Fibroblast of mammary gland (primary cell): ENCODE data around the gene DHRSX.

Experiments
- DNase-seq: peaks from one replicate; pipeline ENCODE4 v3.0.0-alpha.2; 2010; ENCODE audit warnings: low read depth
- H3K4me3 ChIP-seq: 2 replicates; pipeline ENCODE4 v1.5.1; 2011; ENCODE audit warnings: low read depth, mild to moderate bottlenecking, low read length, moderate library complexity; ENCODE audit not compliant: control insufficient read depth
- CTCF ChIP-seq: conservative IDR thresholded peaks from 2 replicates; pipeline ENCODE4 v1.5.1; 2011; ENCODE audit warnings: low read depth, low read length, inconsistent platforms; ENCODE audit not compliant: control insufficient read depth, insufficient read depth

DHRSX gene

GRCh38 chrX:2449135-2449886 lies 51.5 kb downstream of the DHRSX start:
- no peak for TF ChIP-seq CTCF
- no peak for DNase-seq
- no peak overlapping the region for H3K4me3 ChIP-seq

GRCh38 chrX:2447484-2447883 lies 53.3 kb downstream of the DHRSX start:
- no peak for TF ChIP-seq CTCF
- DNase-seq: no peak
- H3K4me3 ChIP-seq: no peak overlapping the region

GRCh38 chrX:2446815-2447214 lies 54.0 kb downstream of the DHRSX start:
- no peak for TF ChIP-seq CTCF
- no peak for DNase-seq
- H3K4me3 ChIP-seq: no peak overlapping the region

- H3K4me3 ChIP-seq: no peak overlapping the region
- no peak for DNase-seq
- no peak for TF ChIP-seq CTCF
Measured at GRCh38 chrX:2445662-2446623, 54.8 kb downstream of the DHRSX start.

- TF ChIP-seq CTCF: no peak
- H3K4me3 ChIP-seq: no peak overlapping the region
- no peak for DNase-seq
Measured at GRCh38 chrX:2442694-2443093, 58.1 kb downstream of the DHRSX start.

- no peak for DNase-seq
- no peak overlapping the region for H3K4me3 ChIP-seq
- no peak for TF ChIP-seq CTCF
Measured at GRCh38 chrX:2441466-2441865, 59.3 kb downstream of the DHRSX start.
